Gastrocnemius medialis (tissue), 4 donors: ENCODE data around the gene GDPD5. TPM values are rescaled to one million over a fixed set of nuclear protein-coding genes. Genes with fewer than 3 reads are reported as not detected.

Experiments used
- ATAC-seq, 2 donors: fragments of 150-250 bp; one replicate each; pipeline ENCODE4 v1.9.1; 2016
- DNase-seq, 2 donors: peaks; one replicate each; pipeline ENCODE4 v3.0.0-alpha.2; 2019
- H3K27ac ChIP-seq, 4 donors: fragments of 200-600 bp; sonication (generic); 1 replicate in 1 of 4; 2 replicates in 3 of 4; pipeline ENCODE4 v1.5.1; 2016 to 2018; ENCODE audit warnings: mild to moderate bottlenecking in 2 of 4, moderate library complexity in 1 of 4
- H3K27me3 ChIP-seq, 3 donors: fragments of 200-600 bp; sonication (generic) in 2 of 3; 1 replicate in 1 of 3; 2 replicates in 2 of 3; pipeline versions ENCODE4 v1.5.1 to v1.6.0; 2016 to 2019; ENCODE audit warnings: mild to moderate bottlenecking in 1 of 3, moderate library complexity in 1 of 3
- H3K36me3 ChIP-seq, 2 donors: fragments of 200-600 bp; sonication (generic) in 1 of 2; one replicate each; pipeline ENCODE4 v1.5.1; 2017 to 2018
- H3K4me1 ChIP-seq, 2 donors: fragments of 200-600 bp; sonication (generic) in 1 of 2; one replicate each; pipeline ENCODE4 v1.5.1; 2016 to 2017; ENCODE audit warnings: mild to moderate bottlenecking in 2 of 2
- H3K4me3 ChIP-seq, 4 donors: fragments of 200-600 bp; sonication (generic) in 3 of 4; 1 replicate in 1 of 4; 2 replicates in 3 of 4; pipeline ENCODE4 v1.5.1; 2016 to 2019; ENCODE audit warnings: mild to moderate bottlenecking in 2 of 4
- H3K9me3 ChIP-seq, 3 donors: fragments of 200-600 bp; sonication (generic) in 2 of 3; 1 replicate in 1 of 3; 2 replicates in 2 of 3; pipeline ENCODE4 v1.5.1; 2016 to 2019
- CTCF ChIP-seq, 5 experiments: fragments of 450-650 bp in 3 of 5; fragments of 200-600 bp in 2 of 5; sonication (generic) in 2 of 5; IDR thresholded peaks in 4 of 5; conservative IDR thresholded peaks in 1 of 5; 1 replicate in 4 of 5; 2 replicates in 1 of 5; pipeline ENCODE4 v1.5.1; 2016 to 2019; ENCODE audit warnings: antibody characterized with exemption in 5 of 5, mild to moderate bottlenecking in 3 of 5, moderate library complexity in 3 of 5
- POLR2A ChIP-seq, 2 donors: fragments of 450-650 bp; IDR thresholded peaks; one replicate each; pipeline ENCODE4 v1.6.1; 2017; ENCODE audit warnings: antibody characterized with exemption in 2 of 2, mild to moderate bottlenecking in 2 of 2, moderate library complexity in 2 of 2
- in situ Hi-C, 4 donors: fragments of 200-750 bp; cut with MboI; loops; one replicate each; pipeline versions ENCODE4 v1.15.0 to v1.8.0; 2017; ENCODE audit warnings: low sequenced_read_pairs in 4 of 4
- intact Hi-C: fragments of 100-400 bp; cut with DNase I; formaldehyde crosslinking; loops from one replicate; pipeline ENCODE4 v1.15.1; 2023; ENCODE audit warnings: low total_unique reads
- total RNA-seq, 4 donors: library from RNA; depleted of rRNA; stranded (reverse); fragments of >200 nt; gene quantifications; one replicate each; pipeline versions ENCODE4 v1.1.0 to v1.2.3, GENCODE V29; 2016

Gene GDPD5
- total RNA-seq, 4 donors from 2014 or later, result 5.6 to 12.6 (median 11.2) TPM

GRCh38 chr11:75467881-75468280 is 57.9 kb downstream of the GDPD5 start:
- Histone ChIP-seq H3K9me3 (no peaks in the 10 kb centered on the region), H3K4me3 (no peak overlapping the region), H3K27me3 (no peaks in the 10 kb centered on the region), H3K27ac (no peak overlapping the region), H3K36me3 (no peaks in the 10 kb centered on the region), H3K4me1 (peaks cover 5 to 7% of the 10 kb centered on the region in 2 donors)
- intact Hi-C loops, result no loop called here
- ATAC-seq (no peak), DNase-seq (no peak)
- in situ Hi-C loops, result no loop called here
- no peak for TF ChIP-seq CTCF (IDR thresholded peaks at IDR 0.05 in 4 of 5, conservative IDR thresholded peaks at IDR 0.05 in 1 of 5)

- Histone ChIP-seq H3K9me3 (no peaks in the 10 kb centered on the region), H3K4me3 (no peak overlapping the region), H3K27ac (no peak overlapping the region), H3K4me1 (peaks cover 5 to 7% of the 10 kb centered on the region in 2 donors), H3K36me3 (no peaks in the 10 kb centered on the region), H3K27me3 (no peaks in the 10 kb centered on the region)
- ATAC-seq, result no peak
- no peak for TF ChIP-seq POLR2A (IDR thresholded peaks at IDR 0.05)
- TF ChIP-seq CTCF (IDR thresholded peaks at IDR 0.05 in 4 of 5, conservative IDR thresholded peaks at IDR 0.05 in 1 of 5), result no peak
- no peak for DNase-seq
- in situ Hi-C loops, result no loop called here
- intact Hi-C loops, result no loop called here
Observed at GRCh38 chr11:75467311-75467710, 58.4 kb downstream of the GDPD5 start.

GRCh38 chr11:75465701-75466531 is 59.8 kb downstream of the GDPD5 start:
- intact Hi-C loops (no loop called here), in situ Hi-C loops (no loop called here)
- Histone ChIP-seq H3K27me3 (no peaks in the 10 kb centered on the region), H3K4me1 (peaks cover 5 to 7% of the 10 kb centered on the region in 2 donors), H3K9me3 (no peaks in the 10 kb centered on the region), H3K36me3 (no peaks in the 10 kb centered on the region), H3K4me3 (no peak overlapping the region), H3K27ac (no peak overlapping the region)
- TF ChIP-seq CTCF (IDR thresholded peaks at IDR 0.05 in 4 of 5, conservative IDR thresholded peaks at IDR 0.05 in 1 of 5), result no peak
- no peak for TF ChIP-seq POLR2A (IDR thresholded peaks at IDR 0.05)
- ATAC-seq (no peak), DNase-seq (no peak)

GRCh38 chr11:75463106-75463774 is 62.5 kb downstream of the GDPD5 start:
- in situ Hi-C loops (no loop called here), intact Hi-C loops (no loop called here)
- Histone ChIP-seq H3K27me3 (no peaks in the 10 kb centered on the region), H3K36me3 (no peaks in the 10 kb centered on the region), H3K9me3 (no peaks in the 10 kb centered on the region), H3K4me3 (no peak overlapping the region), H3K27ac (no peak overlapping the region), H3K4me1 (no peaks in the 10 kb centered on the region)
- TF ChIP-seq CTCF (IDR thresholded peaks at IDR 0.05 in 4 of 5, conservative IDR thresholded peaks at IDR 0.05 in 1 of 5) (no peak), POLR2A (IDR thresholded peaks at IDR 0.05) (no peak)
- ATAC-seq (no peak), DNase-seq (no peak)
